Left colon (tissue), 2 donors: ENCODE results near the gene SRCAP. TPM values are rescaled to one million over a fixed set of nuclear protein-coding genes. Genes with fewer than 3 reads are reported as not detected.

Experiments
- ATAC-seq: fragments of 200-7000 bp; cut with Tn5 transposase; one replicate; pipeline ENCODE4 v1.9.1; 2020; ENCODE audit warnings: mild to moderate bottlenecking, moderate library complexity
- DNase-seq, 2 donors: peaks; one replicate each; pipeline ENCODE4 v3.0.0-alpha.2; 2020
- intact Hi-C, 2 donors: fragments of 100-400 bp; cut with DNase I in 1 of 2; cut with micrococcal nuclease in 1 of 2; formaldehyde crosslinking; loops; one replicate each; pipeline versions ENCODE4 v1.11.2 to v1.14.0; 2022; cut with DNase I, micrococcal nuclease
- total RNA-seq, 2 donors: library from RNA; stranded (reverse); fragmentation: NEBNext Ultra II Directional; extraction: Animal tissue kit (Norgen Biotek cat#: 25700); gene quantifications; one replicate each; pipeline ENCODE4 v1.2.1, GENCODE V29; 2021
- donor health status: DM: no; HTN: no; CAD: no.
- donor health status: DM: yes; HTN: yes; CAD: no.

SRCAP gene
- total RNA-seq, 2 donors from 2014 or later, result 60.6 to 68.3 TPM

DNA sequence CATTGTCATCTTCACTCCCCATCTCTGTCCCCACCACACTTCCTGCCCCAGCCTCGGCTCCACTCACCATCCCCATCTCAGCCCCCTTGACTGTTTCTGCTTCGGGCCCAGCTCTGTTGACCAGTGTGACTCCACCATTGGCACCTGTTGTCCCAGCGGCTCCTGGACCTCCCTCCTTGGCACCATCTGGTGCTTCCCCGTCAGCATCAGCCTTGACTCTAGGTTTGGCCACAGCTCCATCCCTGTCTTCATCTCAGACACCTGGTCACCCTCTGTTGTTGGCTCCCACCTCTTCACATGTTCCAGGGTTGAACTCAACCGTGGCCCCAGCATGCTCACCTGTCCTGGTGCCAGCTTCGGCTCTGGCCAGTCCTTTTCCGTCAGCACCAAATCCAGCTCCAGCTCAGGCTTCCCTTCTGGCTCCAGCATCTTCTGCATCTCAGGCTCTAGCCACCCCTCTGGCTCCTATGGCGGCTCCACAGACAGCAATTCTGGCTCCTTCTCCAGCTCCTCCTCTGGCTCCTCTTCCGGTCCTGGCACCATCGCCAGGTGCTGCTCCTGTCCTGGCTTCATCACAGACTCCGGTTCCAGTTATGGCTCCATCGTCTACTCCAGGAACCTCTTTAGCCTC, 24.9 kb downstream of the SRCAP start:
- ATAC-seq (no peak), DNase-seq (no peak)

DNA sequence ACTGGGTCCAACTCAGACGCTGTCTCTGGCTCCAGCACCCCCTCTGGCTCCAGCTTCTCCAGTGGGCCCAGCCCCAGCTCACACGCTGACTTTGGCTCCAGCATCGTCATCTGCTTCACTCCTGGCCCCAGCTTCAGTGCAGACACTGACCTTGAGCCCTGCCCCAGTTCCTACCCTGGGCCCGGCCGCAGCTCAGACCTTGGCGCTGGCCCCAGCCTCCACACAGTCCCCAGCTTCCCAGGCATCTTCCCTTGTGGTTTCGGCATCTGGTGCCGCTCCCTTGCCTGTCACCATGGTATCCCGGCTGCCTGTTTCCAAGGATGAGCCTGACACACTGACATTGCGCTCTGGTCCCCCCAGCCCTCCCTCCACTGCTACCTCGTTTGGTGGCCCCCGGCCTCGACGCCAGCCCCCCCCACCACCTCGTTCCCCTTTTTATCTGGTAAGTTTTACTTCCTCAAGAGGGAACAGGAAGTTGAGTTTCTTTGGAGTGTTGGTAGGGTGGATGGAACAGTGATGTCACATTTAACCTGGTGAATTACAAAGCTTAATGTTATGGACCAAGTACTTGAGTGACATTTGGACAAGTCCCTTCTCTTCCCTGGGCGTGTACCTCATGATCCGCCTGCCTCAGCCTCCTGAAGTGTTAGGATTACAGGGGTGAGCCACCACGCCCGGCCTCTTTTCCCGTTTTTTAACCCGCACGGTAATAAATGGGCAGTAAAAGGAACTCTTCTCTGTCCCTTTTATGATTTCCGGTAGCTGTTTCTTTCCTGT, 25.9 kb downstream of the SRCAP start:
- peak; percentile 63 to 78 for DNase-seq

More for the DNA sequence above, 24.9 kb downstream of the SRCAP start:
- intact Hi-C loops, result no loop called here

DNA sequence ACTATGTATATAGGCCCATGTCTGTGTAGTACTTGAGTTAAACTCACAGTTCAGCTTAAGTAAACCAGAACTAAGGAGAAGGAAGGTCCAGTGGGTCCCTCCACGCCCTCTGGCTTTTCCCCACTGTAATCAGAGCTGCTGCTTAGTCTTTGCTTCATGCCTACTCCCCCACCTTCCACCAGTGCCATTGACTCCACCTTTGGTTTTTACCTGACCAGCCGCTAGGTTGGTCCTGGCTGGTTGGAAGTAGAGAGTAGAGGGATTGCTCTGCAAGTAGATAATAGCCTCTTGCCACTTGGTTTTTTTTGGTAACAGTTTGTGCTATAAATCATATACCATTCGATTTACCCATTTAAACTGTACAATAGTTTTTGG, 26.4 kb downstream of the SRCAP start:
- DNase-seq (peak; percentile 28 to 48), ATAC-seq (no peak)
- intact Hi-C loops, result no loop called here

More for the DNA sequence above, 25.9 kb downstream of the SRCAP start:
- intact Hi-C loops, result no loop called here
- ATAC-seq, result peak; percentile 72

DNA sequence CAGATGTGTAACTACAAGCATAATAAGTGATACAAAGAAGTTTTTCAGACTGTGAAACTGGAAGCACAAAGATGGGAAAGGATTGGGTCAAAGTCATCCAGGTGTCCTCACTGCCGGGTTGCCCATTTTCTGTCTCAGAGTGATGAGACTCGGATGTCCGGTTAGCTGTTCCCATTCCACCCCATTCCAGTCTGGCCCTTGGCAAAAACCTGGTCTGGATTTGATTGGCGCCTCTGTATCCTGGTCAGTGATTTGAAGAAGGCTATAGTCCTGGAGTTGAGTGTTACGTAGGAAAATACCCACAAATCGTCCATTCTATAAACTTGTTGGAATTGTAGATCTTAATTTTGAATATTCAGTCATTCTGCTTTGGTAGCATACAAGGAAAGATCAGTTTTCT, 29.4 kb downstream of the SRCAP start:
- ATAC-seq (no peak), DNase-seq (no peak)
- intact Hi-C loops, result no loop called here

DNA sequence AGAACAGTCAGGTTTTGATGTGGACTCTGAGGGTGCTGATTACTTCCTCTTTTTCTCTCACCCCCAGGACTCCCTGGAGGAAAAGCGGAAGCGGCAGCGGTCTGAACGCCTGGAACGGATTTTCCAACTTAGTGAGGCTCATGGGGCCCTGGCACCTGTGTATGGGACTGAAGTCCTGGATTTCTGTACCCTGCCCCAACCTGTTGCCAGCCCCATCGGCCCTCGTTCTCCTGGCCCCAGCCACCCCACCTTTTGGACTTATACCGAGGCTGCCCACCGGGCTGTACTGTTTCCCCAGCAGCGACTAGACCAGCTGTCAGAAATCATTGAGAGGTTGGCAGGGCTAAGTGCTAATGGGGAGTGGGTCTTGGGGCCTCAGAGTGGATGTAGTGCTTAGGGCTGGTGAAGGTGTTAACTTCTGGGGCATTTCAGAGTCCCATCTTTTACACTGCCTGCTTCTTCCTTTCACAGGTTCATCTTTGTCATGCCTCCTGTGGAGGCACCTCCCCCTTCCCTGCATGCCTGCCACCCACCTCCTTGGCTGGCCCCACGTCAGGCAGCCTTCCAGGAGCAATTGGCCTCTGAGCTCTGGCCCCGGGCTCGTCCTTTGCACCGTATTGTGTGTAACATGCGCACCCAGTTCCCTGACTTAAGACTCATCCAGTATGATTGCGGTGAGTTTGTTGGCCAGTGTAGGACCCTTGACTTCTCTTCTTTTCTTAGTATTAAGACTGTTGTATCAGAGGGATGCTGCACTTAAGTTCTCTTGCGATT, 30.1 kb downstream of the SRCAP start:
- intact Hi-C loops, result no loop called here
- peak; percentile 78 to 79 for DNase-seq
- ATAC-seq, result peak; percentile 74

DNA sequence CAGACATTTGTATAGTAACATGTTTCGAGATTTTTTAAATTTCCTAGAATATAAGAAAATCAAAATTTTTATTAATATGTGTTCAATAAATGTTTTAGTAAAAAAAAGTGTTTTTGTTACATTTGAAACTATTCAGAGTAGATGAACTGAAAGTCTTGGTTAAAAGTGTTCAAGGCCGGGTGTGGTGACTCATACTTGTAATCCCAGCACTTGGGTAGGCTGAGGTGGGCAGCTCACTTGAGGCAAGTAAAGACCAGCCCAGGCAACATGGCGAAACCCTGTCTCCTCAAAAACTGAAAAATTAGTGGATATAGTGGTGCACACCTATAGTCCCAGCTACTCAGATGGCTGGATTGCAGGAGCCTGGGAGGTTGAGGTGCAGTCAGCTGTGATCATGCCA, 32.4 kb downstream of the SRCAP start:
- intact Hi-C loops, result no loop called here
- ATAC-seq (no peak), DNase-seq (no peak)

DNA sequence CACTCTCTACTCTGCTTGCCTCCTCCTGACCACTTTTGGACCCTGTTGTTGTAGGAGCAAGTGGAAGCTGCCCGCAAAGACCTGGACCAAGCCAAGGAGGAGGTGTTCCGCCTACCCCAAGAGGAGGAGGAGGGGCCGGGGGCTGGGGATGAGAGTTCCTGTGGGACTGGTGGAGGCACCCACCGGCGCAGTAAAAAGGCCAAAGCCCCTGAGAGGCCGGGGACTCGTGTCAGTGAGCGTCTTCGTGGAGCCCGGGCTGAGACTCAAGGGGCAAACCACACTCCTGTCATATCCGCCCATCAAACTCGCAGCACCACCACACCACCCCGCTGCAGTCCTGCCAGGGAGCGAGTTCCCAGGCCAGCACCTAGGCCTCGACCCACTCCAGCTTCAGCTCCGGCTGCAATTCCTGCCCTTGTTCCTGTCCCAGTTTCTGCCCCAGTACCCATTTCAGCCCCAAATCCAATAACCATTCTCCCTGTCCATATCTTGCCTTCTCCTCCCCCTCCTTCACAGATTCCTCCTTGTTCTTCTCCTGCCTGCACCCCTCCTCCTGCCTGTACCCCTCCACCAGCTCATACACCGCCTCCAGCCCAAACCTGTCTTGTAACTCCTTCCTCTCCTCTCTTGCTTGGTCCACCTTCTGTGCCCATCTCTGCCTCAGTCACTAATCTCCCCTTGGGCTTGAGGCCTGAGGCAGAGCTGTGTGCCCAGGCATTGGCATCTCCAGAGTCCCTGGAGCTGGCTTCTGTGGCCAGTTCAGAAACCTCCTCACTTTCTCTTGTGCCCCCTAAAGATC, 38.2 kb downstream of the SRCAP start:
- DNase-seq (peak in 1 of 2 donors; percentile 25), ATAC-seq (no peak)
- intact Hi-C loops, result no loop called here

DNA sequence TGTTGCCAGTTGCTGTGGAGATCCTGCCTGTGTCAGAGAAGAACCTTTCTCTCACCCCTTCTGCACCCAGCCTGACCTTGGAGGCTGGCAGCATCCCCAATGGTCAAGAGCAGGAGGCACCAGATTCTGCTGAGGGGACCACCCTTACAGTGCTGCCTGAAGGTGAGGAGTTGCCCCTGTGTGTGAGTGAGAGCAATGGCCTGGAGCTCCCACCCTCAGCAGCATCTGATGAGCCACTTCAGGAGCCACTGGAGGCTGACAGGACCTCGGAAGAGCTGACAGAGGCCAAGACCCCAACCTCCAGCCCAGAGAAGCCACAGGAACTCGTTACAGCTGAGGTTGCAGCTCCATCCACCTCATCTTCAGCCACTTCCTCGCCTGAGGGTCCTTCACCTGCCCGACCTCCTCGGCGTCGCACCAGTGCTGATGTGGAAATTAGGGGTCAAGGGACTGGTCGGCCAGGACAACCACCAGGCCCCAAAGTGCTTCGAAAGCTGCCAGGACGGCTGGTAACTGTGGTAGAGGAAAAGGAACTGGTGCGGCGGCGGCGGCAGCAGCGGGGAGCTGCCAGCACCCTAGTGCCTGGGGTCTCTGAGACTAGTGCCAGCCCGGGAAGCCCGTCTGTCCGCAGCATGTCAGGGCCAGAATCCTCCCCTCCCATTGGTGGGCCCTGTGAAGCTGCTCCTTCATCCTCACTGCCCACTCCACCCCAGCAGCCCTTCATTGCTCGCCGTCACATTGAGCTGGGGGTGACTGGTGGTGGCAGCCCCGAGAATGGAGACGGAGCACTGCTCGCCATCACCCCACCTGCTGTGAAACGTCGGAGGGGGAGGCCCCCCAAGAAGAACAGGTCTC, 39.0 kb downstream of the SRCAP start:
- DNase-seq (peak in 1 of 2 donors; percentile 21), ATAC-seq (no peak)
- intact Hi-C loops, result no loop called here

DNA sequence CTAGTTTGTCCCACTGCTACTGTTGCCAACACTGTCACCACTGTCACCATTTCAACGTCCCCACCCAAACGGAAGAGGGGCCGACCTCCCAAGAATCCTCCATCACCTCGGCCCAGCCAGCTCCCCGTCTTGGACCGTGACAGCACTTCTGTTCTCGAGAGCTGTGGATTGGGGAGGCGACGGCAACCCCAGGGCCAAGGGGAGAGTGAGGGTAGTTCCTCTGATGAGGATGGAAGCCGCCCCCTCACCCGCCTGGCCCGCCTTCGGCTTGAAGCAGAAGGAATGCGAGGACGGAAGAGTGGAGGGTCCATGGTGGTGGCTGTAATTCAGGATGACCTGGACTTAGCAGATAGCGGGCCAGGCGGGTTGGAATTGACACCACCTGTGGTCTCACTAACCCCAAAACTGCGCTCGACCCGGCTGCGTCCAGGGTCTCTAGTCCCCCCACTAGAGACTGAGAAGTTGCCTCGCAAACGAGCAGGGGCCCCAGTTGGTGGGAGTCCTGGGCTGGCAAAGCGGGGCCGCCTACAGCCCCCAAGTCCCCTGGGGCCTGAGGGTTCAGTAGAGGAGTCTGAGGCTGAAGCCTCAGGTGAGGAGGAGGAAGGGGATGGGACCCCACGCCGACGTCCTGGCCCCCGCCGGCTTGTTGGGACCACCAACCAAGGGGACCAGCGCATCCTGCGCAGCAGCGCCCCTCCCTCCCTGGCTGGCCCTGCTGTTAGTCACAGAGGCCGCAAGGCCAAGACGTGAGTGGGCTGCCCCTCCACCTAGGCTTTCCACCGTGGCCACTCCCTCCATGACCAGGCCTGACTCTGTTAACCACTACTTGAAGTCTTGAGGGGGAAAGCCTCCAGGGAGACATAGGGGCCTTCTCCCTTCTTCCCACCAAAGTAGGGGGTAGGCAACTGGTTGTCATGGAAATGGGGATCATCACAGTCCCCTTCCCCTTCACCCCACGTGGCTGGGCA, 40.3 kb downstream of the SRCAP start:
- DNase-seq, result peak in 1 of 2 donors; percentile 37
- intact Hi-C loops, result no loop called here
- no peak for ATAC-seq

DNA sequence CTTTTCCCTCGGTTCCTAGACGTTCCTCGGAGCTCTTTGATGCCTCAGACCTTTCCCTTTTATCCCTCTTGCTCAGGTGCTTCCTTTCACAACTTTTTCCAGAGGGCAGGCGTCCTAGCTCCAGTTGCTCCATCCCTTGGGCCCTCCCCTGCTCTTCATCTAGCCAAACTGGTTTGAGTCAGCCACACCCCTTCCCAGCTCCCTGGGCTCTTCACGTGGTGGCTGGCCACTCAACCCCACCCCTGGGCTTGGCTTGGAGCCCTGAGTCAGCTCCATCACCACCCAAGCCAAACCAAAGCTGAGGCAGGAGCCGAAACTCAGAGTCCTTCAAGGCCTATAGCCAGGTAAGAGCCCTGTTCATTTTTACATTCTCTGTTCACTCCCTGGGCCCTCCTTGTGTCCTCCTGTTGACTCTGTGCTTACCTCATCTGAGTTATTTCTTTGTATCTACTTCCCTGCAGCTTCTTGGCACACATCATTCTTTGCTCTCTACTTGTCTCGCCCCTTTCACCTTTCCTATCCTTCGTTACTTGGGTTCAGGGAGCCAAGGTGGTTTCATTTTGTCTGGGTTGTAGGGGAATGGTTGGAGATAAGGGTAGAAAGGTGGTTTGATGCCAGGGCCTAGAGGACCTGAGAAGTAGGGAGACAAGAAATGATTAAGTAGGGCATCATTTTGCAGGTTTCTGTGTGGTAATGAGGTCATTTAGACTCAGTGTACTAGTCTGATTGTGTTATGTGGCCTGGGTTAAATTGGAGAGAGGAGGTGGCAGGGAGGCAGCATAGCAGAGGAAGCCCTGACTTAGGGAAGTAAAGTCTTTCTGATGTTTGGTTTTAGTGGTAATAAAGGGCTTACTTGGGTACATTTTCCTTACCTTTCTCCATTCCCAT, 41.6 kb downstream of the SRCAP start:
- ATAC-seq (peak; percentile 87), DNase-seq (peak; percentile 92 to 95)
- intact Hi-C loops, result no loop called here

DNA sequence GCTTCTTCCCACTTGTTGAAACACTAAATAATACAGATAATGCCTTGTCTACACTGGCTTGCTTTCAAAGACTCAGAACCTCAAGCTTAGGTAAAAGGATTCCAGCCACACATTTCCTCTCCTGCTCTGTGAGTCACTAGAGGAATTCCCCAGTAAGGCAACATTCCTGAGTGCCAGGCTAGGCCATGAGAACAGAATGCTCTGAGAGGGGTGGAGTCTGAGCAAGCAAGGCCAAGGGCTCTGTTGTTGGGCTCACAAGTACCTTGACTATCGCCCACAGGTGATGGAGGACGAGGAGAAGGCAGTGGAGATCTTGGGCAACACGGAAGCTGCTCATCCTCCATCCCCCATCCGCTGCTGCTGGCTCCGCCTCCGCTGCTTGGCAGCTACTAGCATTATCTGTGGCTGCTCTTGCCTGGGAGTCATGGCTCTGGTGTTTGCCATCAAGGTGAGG, 42.5 kb downstream of the SRCAP start:
- peak; percentile 67 for ATAC-seq
- DNase-seq, result peak; percentile 62 to 83
- intact Hi-C loops, result no loop called here

DNA sequence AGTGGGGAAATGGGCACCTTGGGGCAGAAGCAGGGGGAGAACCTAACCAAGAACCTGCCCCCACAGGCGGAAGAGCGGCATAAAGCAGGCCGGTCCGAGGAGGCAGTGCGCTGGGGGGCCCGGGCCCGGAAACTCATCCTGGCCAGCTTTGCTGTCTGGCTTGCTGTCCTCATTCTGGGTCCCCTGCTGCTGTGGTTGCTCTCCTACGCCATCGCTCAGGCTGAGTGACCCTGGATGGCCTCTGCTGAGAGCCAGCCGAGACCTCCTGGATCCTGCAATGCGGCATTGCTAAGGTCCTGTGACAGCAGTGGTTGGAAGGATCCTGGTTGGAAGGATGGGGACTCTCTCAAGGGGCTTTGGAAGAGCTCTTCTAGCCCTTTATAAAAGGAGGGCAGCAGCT, 44.7 kb downstream of the SRCAP start:
- DNase-seq (peak in 1 of 2 donors; percentile 31), ATAC-seq (no peak)
- intact Hi-C loops, result no loop called here

DNA sequence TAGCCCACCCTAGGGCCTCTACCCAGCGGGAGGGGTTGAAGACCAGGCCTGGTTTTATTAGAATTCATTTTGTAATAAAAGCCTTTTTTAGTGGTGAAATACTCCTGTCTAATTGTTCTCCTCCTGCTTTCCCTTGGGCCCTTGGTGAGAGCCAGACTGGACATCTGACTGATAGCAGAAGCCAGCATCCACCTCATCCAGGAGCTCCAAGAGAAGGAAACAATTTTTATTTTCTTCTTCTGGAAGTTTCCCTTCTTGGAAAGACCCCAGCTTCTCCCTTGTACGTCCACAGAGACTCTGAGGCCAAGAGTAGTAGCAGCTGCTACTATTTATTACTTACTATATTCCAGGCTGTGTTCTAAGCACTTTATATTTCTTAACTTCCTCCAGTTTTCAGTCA, 45.2 kb downstream of the SRCAP start:
- no peak for ATAC-seq

DNA sequence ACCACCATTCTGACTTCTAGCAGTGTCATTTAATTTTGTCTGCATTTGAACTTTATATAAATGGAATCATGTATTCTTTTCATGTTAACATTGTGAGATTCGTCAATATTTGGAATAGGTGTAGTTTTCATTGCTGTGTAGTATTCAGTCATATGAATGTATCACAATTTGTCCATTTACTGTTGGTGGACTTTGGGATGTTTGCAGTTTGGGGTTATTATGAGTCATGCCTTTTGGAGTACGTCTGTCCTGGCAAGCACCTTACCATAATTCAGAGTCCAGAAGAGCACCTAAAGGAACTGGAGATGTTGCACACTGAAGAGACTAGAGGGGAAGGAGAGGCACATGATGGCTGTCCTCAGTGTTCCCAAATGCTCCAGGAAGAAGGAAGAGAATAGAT, 46.1 kb downstream of the SRCAP start:
- ATAC-seq (peak; percentile 18), DNase-seq (peak in 1 of 2 donors; percentile 23)
- intact Hi-C loops, result no loop called here

More for the DNA sequence above, 45.2 kb downstream of the SRCAP start:
- intact Hi-C loops, result no loop called here
- peak in 1 of 2 donors; percentile 24 for DNase-seq

DNA sequence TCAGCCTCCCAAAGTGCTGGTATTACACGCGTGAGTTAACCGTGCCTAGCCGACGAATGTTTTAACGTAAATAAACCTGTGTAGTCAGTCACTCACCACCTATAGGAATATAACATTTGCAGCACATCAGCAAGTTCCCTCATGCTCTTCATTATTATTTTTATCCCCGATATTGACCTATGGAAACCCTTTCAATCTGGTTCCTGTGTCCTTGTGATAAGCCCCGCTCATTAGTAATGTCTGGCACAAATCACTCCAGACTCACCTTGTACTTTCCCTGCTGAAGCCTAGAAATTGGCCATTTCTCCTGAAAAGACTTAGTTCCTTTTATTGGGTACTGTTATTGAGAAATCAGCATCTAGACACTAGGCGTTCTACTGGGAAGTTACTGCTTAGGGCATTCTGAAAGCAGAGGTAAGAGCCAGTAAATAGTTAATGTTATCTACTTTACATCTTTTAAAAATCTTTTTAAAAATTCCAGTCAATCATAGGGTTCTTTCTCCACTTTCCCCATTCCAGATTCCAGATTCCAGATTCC, 47.7 kb downstream of the SRCAP start:
- no peak for DNase-seq
- ATAC-seq, result no peak
- intact Hi-C loops, result no loop called here

DNA sequence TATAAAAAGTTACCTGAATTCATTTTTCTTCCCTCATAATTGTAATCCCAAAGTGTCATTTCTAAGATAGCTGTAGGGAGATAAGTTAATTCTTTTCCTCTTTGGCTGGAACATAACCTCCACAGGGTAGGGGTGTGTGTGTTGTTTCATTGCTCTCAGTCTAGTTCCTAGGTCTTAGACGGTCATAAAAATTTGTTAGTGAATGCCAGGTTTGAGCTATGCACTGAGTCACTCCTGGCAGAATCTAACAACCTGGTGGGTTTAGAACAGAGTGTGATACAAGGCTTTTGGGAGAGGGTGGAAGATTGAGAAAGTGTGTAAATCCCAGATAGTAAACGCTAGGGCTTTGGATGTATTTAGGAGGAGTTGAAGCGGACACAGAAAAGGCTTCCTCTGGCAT, 48.4 kb downstream of the SRCAP start:
- ATAC-seq, result peak; percentile 63
- intact Hi-C loops, result no loop called here
- peak in 1 of 2 donors; percentile 32 for DNase-seq
